DMS 273 treated with DMSO at 0.1 percent for 48 hours (cell line): ENCODE data around the gene GNMT.
A peak's percentile ranks its signal among the peaks of the same experiment; 100 is the strongest.
"Not testable (repeated sequence)": the region's sequence is repeated elsewhere in the genome, so short reads cannot be mapped to it uniquely, and the experiment has no call there.

Experiments
- DNase-seq: peaks from one replicate; lab custom pipeline; 2025; lab: John Stamatoyannopoulos, UW

Gene GNMT

DNA sequence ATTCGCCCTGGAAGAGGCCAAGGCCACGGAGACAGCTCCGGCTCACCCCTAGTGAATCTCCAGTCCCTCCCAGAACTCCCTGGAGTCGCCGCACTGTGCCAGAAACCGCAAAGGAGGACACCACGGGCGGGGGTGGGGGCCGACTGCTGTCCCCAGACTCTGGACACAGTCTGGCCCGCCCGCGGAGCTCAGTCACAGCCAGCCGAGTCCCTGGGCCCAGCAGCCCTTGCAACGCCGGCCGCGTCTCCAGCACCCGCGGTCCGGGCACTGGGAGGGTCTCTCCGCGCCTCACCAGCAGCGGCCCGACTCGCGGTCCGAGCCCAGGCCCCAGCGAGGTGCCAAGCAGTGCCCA lies 17.9 kb downstream of the GNMT start:
- no peak for DNase-seq

DNA sequence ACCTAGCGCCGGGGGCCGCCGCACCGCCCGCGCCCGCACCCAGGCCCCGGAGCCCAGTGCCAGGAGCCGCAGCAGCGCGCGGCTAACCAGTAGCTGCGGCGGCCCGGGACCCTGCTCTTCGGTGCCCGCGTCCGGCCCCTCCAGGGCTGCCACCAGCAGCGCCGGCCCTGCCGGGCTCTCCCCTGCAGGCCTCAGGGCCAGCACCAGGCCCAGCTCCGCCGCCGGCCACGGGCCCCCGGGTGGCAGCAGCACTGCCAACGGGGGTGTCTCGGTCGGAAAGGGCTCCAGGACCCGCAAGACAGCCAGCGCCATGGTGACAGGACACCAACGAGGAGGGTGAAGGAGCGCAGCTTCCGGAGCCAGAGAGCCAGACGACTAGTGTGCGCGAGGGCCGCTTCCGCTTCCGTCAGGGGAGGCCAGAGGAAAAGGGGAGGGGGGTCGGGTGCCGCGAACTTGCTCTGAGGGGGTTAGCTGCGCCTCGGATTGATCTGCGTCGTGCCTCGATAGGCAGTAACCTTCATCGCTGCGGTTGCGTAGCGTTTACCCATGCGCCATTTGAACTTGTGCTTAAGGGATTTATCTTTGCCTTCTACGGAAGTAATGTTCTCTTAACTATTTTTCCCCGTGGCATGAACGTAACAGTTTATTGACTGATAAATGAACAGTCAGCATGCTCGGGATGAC lies 18.4 kb downstream of the GNMT start, which contains the start of gene PEX6:
PEX6 (minus strand) TSS at position 343 of the 684 bp plus-strand sequence; CDS start at position 312, 31 bp downstream.
- peak; percentile 81 for DNase-seq

DNA sequence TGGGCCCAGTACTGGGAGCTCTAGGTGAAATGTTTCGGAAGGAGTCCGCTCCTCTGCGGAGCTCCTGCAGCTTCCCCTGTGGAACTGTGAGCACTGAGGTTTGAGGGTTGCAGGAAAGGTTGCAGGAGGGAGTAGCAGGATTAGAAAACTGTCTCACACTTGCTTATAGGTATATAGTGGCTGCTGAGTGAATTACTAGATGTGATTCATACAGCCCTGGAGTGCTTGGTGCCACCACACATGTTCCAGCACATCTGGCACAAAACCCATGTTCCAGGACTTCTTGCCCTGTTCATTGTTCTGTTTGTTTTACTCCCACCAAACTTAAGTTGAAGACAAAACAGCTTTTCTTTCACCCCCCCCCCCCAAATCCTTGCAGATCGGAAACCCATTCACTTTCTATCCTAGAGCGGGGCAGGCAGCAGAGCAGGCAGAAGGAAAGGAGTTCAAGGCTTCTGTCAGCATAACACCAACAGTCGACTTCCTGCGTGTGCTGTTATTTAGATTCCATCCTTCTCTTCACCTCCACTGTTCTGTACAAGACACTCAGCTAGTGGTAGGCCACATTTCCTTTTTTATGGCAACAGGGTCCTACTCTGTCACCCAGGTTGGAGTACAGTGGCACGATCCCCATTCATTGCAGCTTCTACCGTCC lies 19.1 kb downstream of the GNMT start:
- DNase-seq = peak; percentile 55

DNA sequence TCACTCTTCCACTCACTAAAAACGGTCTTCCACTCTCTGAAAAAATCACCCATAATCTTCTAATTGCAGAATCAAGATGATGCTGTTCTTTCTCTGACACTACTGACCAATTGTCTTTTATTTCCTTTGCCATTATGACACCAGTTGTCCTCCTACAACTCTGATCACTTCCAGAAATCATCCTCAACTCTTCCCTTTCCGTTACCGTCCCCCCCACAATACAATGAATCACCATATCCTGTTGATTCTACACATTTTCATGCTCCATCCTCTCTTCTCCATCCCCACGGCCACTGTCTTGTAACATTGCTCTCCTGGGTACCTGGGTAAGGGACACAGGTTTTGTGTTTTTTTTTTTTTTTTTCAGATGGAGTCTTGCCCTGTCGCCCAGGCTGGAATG lies 21.3 kb downstream of the GNMT start:
- no peak for DNase-seq

DNA sequence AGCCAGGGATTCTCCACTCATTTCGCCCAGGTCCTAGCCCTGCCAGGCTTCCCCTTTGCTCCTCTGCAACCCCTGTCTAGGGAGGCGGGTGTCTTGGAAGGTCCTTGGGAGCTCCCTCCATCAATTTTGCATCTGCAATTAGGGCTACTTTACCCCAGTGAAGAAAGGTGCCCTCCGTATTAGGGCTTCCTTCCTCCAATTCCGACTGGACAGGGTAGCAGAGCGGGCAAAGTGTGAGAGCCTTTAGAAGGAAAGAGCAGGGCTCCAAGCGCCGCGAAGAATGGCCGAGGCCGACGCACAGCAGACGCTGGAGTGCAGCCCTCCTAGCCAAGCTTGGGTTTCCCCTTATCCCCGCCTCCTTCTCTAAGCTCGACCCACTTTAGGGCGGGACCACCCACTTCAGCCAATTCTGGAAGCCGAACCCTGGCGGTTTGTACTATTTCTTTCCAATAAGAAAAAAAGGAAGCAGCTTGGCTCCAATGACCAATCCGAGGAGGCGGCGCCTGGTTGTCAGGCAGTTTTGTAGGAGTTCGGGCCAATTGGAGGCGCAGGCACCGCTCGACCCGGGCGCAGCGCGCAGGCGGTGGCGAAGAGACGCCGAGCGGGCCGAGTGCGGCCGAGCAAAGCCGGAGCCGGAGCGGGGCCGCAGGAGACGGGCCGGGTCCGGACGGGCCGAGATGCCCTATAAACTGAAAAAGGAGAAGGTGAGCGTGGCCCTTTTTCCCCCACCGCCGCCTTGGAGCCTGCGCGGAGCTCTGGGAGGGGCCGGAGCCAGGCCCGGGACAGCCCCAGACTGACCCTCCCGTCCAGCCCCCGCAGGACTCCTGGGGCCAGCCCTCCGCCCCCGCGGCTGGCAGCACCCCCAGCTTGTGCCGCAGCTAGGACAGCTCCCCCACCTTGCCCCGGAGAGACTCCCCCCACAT lies 23.7 kb downstream of the GNMT start, which contains the start of gene PPP2R5D:
PPP2R5D (plus strand) TSS at position 570 of the 923 bp plus-strand sequence; CDS start at position 678, 108 bp downstream.
- DNase-seq = peak; percentile 99

DNA sequence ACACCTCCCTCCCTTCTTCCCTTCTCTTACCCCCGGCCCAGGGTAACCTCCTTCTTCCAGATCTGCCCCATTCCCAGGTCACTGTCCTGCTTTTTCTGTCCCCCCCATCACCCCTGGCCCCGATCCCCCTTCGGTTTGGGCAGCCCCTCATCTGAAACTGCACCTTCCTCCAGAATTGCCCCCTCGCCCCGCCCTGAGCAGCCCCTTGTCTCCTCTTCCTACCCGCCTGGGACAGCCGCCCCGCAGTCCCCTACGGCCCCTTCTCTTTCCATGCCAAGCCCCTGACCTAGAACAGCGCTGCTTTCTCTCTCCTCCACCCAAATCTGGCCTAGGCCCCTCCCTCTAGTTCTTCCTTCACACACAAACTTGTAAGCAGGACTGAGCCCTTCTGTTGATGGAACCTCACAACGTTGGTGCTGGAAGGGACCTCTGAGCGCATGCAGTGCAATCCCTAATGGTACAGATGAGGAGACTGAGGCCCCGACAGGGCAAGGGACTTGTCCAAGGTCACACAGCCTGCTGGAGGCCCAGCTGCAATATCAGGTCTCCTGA lies 24.4 kb downstream of the GNMT start:
- no peak for DNase-seq

- no peak for DNase-seq
Measured at GRCh38 chr6:42987533-42988451, 27.2 kb downstream of the GNMT start.

GRCh38 chr6:42988486-42989020 lies 28.0 kb downstream of the GNMT start:
- DNase-seq = no peak

- no peak for DNase-seq
Measured at GRCh38 chr6:42989923-42990322, 29.4 kb downstream of the GNMT start.

DNA sequence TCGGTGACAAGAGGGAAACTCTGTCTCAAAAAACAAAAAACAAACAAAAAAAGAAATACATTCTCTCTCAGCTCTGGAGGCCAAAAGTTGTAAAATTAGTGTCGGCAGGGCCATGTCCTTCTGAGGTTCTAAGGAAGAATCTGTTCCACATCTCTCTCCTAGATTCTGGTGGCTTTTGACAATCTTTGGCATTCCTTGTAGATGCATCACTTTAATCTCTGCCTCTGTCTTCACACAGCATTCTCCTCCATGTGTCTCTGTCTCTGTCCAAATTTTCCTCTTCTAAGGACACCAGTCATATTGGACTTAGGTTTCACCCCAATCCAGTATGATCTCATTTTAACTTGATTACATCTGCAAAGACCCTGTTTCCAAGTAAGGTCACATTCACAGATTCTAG lies 32.9 kb downstream of the GNMT start:
- no peak for DNase-seq

DNA sequence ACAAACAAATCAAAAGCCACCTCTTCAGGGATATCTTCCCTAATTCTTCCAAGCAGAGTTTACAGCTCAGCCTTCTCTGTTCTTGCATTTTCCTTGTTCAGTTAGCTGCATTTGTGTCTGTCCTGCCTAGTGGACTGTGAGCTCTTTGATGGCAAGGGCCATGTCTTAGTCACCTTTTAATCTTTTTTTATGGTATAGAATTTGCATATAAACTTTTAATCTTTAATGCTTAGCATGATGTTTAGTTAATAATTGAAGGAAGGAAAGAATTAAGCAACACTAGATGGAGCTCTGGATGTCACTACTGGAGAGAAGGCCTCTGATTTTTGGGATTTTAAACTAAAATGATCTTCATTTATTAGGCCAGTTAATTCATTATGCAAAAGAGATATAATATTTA lies 36.0 kb downstream of the GNMT start:
- no peak for DNase-seq

- not testable (repeated sequence) for DNase-seq
Measured at GRCh38 chr6:42998205-42998604, 37.7 kb downstream of the GNMT start.

GRCh38 chr6:43001843-43002242 lies 41.3 kb downstream of the GNMT start:
- no peak for DNase-seq

DNA sequence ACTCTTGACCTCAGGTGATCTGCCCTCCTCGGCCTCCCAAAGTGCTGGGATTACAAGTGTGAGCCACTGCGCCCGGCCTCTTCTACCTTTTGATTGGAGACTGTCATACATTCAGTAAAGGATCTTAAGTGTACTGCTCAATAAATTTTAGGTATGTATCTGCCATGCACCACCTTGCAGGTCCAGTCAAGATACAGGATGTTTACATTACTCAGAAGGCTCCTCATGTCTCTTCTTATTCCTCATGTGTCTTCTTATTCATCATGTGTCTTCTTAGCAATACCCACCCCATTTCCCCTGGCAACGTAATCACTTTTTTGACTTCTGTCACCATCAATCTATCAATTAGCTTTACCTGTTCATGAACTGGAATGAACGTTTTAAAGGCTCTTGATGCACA lies 45.3 kb downstream of the GNMT start:
- no peak for DNase-seq

DNA sequence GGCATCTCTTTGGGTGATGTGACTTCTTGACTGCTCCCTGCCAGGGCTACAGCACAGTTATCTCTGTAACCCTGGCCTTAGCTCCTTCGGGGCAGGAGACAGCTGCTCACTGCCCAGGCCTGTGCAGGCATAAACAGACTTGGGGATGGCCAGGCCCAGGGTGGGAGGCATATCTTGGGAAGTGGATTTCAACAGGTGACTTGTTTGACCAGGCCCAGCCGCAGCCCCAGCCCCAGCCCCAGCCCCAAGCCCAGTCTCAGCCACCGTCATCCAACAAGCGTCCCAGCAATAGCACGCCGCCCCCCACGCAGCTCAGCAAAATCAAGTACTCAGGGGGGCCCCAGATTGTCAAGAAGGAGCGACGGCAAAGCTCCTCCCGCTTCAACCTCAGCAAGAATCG lies 45.7 kb downstream of the GNMT start:
- no peak for DNase-seq

- DNase-seq = no peak
Measured at GRCh38 chr6:43007126-43007525, 46.6 kb downstream of the GNMT start.

DNA sequence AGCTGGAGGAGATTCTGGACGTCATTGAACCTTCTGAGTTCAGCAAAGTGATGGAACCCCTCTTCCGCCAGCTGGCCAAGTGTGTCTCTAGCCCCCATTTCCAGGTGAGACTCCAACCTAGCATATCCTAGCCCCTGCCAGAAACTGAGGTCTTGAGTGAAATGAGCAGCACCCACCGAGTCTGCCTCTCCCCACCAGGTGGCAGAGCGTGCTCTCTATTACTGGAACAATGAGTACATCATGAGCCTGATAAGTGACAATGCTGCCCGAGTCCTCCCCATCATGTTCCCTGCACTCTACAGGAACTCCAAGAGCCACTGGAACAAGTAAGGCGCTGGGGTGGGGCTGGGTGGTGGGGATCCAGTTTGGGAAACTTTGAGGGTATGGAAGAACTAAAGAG lies 48.6 kb downstream of the GNMT start:
- DNase-seq = no peak

DNA sequence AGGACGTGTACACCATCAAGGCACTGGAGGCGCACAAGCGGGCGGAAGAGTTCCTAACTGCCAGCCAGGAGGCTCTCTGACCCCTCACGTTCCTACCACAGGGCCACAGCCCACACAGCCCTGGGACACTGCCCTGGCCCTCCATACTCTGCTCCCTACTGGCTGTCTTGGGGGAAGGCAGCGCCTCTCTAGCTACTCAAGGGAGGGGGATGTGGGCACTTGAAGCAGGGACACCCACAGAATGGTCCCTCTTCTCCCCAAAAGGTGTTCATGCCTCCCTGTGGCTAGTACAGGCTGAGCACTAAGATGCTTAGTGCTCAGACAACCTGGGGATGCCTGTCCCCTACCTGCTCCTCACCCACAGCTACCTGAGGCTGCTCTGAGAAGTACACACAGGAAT lies 50.7 kb downstream of the GNMT start:
- no peak for DNase-seq

- DNase-seq = no peak
Measured at GRCh38 chr6:43012364-43012763, 51.8 kb downstream of the GNMT start.

DNA sequence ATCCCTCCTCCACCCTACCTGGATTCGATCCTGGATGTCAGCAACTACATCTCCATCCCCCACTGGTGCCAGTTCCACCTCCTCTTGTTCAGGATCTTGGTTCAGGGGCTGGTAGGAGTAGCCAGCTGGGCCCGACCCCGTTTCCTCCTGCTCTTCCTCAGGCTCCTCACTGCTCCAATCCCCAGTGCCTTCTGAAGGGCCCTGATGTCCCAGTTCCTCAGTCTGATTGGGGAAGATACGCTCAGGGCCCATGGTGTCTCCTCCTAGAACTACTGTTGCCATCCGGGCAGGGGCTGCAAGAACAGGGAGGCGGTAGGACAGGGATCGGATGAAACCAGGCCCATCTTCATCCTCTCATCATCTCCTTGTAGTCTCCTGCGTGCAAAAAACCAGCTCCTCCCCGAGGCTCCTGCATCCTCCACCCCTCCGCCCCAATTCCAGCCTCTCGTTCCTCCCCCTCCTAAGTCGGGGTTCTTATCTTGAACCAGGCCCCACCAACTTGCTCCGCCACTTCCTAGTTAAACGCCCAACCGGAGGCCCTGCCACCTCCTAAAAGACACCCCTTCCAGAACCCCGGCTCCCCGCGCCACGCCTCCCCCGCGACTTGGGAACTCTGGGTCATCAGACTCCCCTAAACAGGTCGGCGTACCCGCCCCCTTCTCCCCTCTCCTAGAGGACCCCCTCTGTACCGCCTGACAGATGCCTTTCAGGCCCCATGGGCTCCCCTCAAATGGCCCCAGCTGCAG lies 52.7 kb downstream of the GNMT start:
- DNase-seq = peak; percentile 12
